Calu3 (cell line): ENCODE data around the gene SAFB2. TPM values are rescaled to one million over a fixed set of nuclear protein-coding genes. Genes with fewer than 3 reads are reported as not detected.

ENCODE experiments used
- BruUV-seq: library from RNA; stranded (reverse); fragments of 400-500 nt; replicated peaks from 2 replicates; lab custom pipeline; 2021; lab: Mats Ljungman, UMichigan
- CTCF ChIA-PET: fragments of 300-600 bp; sonication (Branson Sonifier 250); formaldehyde crosslinking; loops from one replicate; lab custom pipeline; 2022; ENCODE audit warnings: antibody characterized with exemption; lab: Charles Lee
- DNase-seq: peaks from one replicate; pipeline ENCODE4 v3.0.0; 2022
- H3K27ac Mint-ChIP-seq: one replicate; pipeline ENCODE4 v1.8.0; 2022; ENCODE audit warnings: mixed read lengths; ENCODE audit not compliant: unreplicated experiment
- H3K27me3 Mint-ChIP-seq: one replicate; pipeline ENCODE4 v1.8.0; 2022; ENCODE audit warnings: mixed read lengths; ENCODE audit not compliant: unreplicated experiment
- H3K36me3 Mint-ChIP-seq: one replicate; pipeline ENCODE4 v1.8.0; 2022; ENCODE audit warnings: mild to moderate bottlenecking, moderate library complexity, mixed read lengths; ENCODE audit not compliant: insufficient read depth, unreplicated experiment
- H3K4me1 Mint-ChIP-seq: one replicate; pipeline ENCODE4 v1.8.0; 2022; ENCODE audit warnings: mild to moderate bottlenecking, low read depth, mixed read lengths; ENCODE audit not compliant: unreplicated experiment
- H3K4me3 Mint-ChIP-seq: one replicate; pipeline ENCODE4 v1.8.0; 2022; ENCODE audit warnings: mild to moderate bottlenecking, low read depth, moderate library complexity, mixed read lengths; ENCODE audit not compliant: unreplicated experiment
- H3K9me3 Mint-ChIP-seq: one replicate; pipeline ENCODE4 v1.8.0; 2022; ENCODE audit warnings: low read depth, mixed read lengths; ENCODE audit not compliant: unreplicated experiment
- CTCF ChIP-seq: fragments of 200-600 bp; IDR thresholded peaks from one replicate; pipeline ENCODE4 v1.8.0; 2022; ENCODE audit warnings: antibody characterized with exemption; ENCODE audit not compliant: unreplicated experiment
- intact Hi-C: fragments of 100-400 bp; cut with micrococcal nuclease; formaldehyde crosslinking; loops from one replicate; pipeline ENCODE4 v1.10.0; 2022; ENCODE audit not compliant: unreplicated experiment
- total RNA-seq: library from RNA; stranded (reverse); gene quantifications from 2 replicates; pipeline ENCODE4 v1.2.3, GENCODE V29; 2022

Gene SAFB2
- total RNA-seq, 1 experiment from 2014 or later = 71.7 TPM

GRCh38 chr19:5594521-5594950, 28.0 kb downstream of the SAFB2 start:
- Mint-ChIP-seq H3K4me1 (no peaks in the 10 kb centered on the region), H3K27ac (no peak overlapping the region), H3K27me3 (no peaks in the 10 kb centered on the region), H3K9me3 (no peaks in the 10 kb centered on the region), H3K36me3 (peaks cover 41% of the 10 kb centered on the region), H3K4me3 (no peak overlapping the region)
- BruUV-seq = no TSS peak
- TF ChIP-seq CTCF = no peak
- intact Hi-C loops = no loop called here
- no peak for DNase-seq
- CTCF ChIA-PET = no interaction called here

- TF ChIP-seq CTCF = no peak
- no TSS peak for BruUV-seq
- Mint-ChIP-seq H3K36me3 (peaks cover 41% of the 10 kb centered on the region), H3K4me3 (no peak overlapping the region), H3K4me1 (no peaks in the 10 kb centered on the region), H3K27ac (no peak overlapping the region), H3K9me3 (no peaks in the 10 kb centered on the region), H3K27me3 (no peaks in the 10 kb centered on the region)
- no peak for DNase-seq
- intact Hi-C loops = no loop called here
- CTCF ChIA-PET = no interaction called here
Observed at GRCh38 chr19:5593343-5594255, 29.0 kb downstream of the SAFB2 start.

- no TSS peak for BruUV-seq
- intact Hi-C loops = no loop called here
- Mint-ChIP-seq H3K27ac (no peak overlapping the region), H3K27me3 (no peaks in the 10 kb centered on the region), H3K9me3 (no peaks in the 10 kb centered on the region), H3K36me3 (peaks cover 47% of the 10 kb centered on the region), H3K4me3 (no peak overlapping the region), H3K4me1 (no peaks in the 10 kb centered on the region)
- CTCF ChIA-PET = no interaction called here
- TF ChIP-seq CTCF = no peak
- no peak for DNase-seq
Observed at GRCh38 chr19:5592531-5593342, 29.8 kb downstream of the SAFB2 start.

GRCh38 chr19:5591476-5591875, 31.1 kb downstream of the SAFB2 start:
- CTCF ChIA-PET = no interaction called here
- intact Hi-C loops = no loop called here
- no peaks in the 10 kb centered on the region for H3K27me3 Mint-ChIP-seq
- H3K4me3 Mint-ChIP-seq = no peak overlapping the region
- no peaks in the 10 kb centered on the region for H3K4me1 Mint-ChIP-seq
- BruUV-seq = no TSS peak
- H3K9me3 Mint-ChIP-seq = no peaks in the 10 kb centered on the region
- DNase-seq = no peak
- no peak for TF ChIP-seq CTCF
- peaks cover 54% of the 10 kb centered on the region for H3K36me3 Mint-ChIP-seq
- H3K27ac Mint-ChIP-seq = no peak overlapping the region
